NCI-H187 treated with DMSO at 0.1 percent for 48 hours (cell line): Measurements from ENCODE around the gene SELENOW.
A peak's percentile ranks its signal among the peaks of the same experiment; 100 is the strongest.
"Not testable (repeated sequence)": the region's sequence is repeated elsewhere in the genome, so short reads cannot be mapped to it uniquely, and the experiment has no call there.

Source experiments
- DNase-seq: peaks from one replicate; lab custom pipeline; 2025; lab: John Stamatoyannopoulos, UW

The SELENOW gene

DNA sequence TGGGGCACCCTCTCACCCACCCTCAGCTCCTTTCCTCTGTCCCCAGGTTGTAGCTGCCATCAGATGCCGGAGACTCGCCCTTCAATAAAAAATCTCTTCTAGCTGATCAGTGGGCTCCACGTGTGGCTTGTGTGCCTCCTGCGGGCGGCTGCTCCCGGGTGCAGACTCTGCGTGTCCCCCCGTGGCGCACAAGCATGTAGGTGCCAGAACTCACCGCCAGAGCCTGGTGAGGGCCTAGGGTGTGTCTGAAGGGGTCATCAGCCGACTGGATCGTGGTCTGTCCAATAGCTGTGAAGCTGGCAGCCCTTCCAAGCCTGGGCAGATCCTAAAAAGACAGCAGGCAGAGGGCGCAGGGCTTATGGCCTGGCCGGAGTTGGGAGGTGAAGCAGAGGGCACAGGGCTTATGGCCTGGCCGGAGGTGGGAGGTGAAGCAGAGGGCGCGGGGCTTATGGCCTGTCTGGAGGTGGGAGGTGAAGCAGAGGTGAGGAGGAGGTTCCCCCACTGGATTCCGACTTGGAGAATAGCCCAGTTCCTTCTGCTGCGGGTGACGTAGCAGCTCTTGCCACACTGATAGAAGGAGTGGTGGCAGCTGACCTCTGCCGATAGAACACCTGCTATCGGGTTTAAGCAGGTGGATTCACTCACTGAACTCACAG lies 21.4 kb upstream of the SELENOW start:
- no peak for DNase-seq

DNA sequence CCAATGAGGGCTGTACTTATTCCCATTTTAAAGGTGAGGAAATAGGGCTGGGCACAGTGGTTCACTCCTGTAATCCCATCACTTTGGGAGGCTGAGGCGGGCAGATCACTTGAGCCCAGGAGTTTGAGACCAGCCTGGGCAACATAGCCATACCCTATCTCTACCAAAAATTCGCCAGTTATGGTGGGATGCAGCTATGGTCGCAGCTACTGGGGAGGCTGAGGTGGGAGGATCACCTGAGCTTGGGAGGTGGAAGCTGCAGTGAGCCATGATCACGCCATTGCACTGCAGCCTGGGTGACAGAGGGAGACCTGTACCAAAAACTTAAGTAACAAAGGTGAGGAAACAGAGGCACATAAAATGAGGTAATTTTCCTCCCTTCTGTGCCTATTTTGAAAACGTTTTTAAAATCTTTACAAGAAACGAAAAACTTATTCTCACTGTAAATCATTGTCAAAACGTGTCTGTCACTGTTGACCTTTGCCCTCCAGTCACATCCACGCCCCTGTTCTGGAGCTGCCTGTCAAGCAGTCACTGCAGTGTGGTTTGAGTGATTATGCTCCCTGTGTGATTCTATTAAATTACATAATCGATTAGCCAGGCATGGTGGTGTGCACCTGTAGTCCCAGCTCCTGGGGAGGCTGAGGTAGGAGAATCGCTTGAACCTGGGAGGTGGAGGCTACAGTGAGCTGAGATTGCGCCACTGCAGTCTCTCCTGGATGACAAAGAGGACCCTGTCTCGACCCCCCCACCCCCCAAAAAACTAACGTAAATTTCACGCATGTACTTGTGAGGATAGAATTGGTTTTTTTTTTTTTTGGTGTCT lies 20.7 kb upstream of the SELENOW start:
- no peak for DNase-seq

DNA sequence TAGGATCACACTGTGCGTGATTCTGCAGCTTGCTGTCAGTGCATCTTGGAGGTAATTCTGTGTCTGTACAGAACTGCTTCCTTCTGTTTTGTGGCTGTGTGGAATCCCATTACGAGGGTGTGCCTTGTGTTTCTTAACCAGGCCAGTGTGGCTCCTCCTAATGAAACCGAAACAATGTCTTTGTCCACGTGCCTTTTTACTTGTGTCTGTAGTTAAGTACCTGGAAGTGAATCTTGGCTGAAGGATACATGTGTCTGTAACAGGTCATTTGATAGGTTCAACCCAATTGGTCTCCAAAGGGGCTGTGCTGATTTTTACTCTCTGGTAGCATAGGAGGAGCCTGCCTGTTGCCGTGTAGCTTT lies 20.1 kb upstream of the SELENOW start:
- DNase-seq: no peak

DNA sequence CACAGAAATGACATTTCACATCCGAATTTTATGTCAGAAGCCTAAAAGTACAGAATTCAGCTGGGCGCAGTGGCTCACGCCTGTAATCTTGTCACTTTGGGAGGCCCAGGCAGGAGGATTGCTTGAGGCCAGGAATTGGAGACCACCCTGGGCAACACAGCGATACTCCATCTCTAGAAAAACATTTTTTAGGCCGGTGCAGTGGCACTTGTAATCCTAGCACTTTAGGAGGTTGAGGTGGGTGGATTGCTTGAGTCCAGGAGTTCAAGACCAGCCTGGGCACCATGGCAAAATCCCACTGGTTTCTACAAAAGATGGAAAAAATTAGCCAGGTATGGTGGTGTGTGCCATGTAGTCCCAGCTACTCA lies 17.9 kb upstream of the SELENOW start:
- no peak for DNase-seq

DNA sequence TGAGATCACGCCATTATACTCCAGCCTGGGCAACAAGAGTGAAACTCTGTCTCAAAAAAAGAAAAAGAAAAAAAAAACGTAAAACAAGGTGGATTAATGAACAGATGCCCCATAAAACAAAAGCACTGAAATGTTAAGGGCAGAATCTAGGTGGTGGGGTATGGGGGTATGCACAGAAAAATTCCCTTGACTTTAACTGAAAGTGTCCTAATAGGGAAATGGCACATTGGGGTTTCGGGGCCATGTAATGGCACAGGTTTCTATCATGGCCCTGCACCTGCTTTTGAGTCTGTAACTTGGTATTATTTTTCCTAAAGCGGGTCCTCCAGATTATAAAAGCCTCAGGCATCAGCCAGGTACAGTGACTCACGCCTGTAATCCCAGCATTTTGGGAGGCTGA lies 16.9 kb upstream of the SELENOW start:
- DNase-seq: no peak

DNA sequence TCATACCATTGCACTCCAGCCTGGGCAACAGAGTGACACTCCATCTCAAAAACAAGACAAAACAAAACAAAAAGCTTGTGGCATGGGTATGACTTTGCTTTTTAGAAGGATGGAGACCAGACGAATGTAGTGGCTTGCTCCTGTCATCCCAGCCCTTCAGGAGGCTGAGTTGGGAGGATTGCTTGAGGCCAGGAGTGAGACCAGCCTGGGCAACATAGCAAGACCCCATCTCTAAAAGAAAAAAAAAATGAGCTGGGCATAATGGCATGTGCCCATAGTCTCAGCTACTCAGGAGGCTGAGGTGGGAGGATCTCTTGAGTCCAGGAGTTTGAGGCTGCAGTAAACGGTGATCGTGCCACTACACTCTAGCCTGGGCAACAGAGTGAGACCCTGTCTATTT lies 16.4 kb upstream of the SELENOW start:
- DNase-seq: no peak

DNA sequence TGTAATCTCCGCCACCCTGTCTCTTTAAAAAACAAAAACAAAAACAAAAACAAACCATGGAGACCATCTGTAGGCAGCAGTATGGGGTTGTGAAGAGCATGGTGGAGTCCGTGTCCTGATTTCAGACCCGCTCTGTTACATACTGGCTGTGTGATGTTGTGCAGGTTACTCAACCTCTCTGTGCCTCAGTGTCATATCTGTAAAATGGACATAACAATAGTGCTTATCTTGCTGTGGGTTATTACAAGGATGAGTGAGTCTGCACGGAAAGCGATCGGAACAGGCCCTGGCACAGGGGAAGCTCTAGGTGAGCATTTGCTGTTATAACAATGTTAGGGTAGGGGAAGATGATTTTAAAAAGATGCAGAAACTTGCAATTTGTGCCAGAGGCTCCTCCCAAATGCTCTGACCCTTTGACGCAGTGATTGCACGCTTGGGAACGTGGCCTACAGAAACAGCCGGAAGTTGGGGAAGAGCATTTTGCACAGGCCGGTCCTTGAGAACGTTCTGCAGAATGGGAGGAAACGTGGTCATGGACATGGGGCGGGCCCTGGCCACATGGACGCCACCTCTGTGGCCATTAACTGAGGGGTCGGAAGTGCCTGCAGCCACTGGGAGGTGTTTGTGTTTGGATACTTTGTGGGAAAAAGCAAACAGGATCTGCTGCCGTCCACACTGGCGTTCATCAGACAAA lies 15.7 kb upstream of the SELENOW start:
- no peak for DNase-seq

DNA sequence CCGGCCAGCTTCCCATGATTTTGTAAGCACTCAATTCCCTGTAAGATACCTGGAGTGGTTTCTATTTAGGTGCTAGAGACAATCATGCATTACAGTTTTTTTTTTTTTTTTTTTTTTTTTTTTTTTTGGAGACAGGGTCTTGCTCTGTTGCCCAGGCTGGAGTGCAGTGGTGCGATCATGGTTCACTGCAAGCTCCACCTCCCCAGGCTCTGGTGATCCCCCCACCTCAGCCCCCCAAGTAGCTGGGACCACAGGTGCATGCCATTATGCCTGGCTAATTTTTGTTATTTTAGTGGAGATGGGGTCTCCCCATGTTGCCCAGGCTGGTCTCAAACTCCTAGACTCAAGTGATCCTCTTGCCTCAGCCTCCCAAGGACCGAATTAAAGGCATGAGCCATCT lies 13.8 kb upstream of the SELENOW start:
- not testable (repeated sequence) for DNase-seq

DNA sequence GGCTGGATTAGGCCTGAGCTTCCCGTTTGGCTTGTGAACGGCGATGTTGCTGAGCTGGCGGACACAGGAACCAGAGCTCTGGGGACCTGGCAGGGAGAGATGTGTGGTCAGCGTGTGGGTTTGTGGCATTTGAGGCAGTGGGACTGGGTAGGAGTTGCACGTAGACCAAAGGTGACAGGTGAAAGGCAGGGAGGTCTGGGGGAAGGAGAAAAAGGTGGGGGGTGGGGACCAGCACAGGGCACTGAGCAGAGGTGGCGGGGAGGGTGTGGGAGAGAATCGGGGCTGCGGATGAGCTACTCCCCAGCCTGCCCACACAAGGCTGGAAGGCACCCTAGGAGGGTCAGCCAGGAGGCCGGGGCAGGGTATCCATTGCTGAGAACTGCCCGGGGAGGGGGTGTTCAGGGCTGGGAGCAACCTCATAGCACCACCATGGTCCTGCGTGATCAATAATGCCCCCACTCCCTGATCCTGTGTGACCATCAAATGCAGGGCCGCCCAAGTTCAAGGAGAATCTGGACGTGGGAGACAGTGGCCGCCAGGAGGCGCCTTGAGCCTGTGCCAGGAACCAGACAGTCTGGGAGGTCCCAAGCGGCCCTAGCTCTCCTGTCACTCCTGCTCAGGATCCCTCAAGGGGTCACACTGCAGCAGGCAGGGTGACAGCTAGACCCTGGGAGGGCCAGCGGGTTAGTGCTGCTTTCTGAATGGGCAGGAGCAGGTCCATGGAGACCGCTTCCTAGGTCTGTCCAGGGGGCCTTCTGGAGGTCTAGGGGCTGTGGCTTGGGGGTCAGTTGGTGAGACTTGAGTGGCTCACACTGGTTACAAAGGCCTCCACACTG lies 12.8 kb upstream of the SELENOW start:
- DNase-seq: no peak

DNA sequence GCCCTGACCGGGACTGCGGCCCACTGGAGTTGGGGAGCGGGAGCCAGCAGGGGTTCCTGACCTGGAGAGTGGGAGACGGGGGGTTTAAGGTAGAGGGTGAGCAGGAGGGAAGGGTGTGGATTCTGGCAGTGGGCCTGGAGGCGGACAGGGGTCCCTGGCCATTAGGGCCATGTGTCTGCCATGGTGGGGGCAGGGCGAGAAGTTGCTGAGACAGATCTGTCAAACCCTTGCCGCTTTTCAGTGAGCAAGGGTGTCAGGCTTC lies 12.2 kb upstream of the SELENOW start:
- no peak for DNase-seq

DNA sequence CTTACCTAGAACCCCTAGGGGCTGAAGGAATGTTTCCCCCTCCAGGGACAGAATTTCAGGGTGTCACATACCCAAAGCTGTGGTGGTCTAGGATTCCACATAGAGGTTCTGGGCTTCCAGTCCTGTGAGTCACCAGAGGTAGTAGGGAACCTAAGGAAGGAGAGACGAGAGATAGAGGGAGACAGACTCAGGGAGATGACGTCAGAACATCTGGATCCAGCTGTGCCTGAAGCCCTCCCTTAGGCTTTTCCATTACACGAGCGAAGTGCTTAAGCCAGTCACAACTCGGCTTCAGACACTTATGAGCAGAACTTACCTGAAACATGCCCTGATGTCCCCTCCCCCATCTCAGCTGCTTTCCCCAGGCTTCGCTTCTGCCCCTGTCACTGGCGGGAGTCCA lies 11.8 kb upstream of the SELENOW start:
- no peak for DNase-seq

DNA sequence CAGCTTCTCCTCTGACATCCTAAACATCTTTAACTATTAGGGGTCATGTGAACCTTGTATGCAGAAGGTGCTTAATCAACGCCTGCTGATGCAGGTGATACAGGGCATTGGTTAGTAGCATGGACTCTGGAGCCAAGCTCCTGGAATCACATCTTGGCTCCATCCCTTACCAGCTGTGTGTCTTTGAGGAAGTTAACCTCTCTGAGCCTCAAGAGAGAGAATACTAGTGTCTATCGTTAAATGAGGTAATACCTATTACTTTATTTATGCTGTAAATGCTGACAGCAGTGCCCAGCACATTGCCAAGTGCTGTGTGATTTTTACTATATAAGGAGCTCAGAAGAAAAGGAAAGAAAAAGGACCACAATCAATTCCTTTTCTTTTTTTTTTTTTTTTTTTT lies 11.2 kb upstream of the SELENOW start:
- DNase-seq: no peak

DNA sequence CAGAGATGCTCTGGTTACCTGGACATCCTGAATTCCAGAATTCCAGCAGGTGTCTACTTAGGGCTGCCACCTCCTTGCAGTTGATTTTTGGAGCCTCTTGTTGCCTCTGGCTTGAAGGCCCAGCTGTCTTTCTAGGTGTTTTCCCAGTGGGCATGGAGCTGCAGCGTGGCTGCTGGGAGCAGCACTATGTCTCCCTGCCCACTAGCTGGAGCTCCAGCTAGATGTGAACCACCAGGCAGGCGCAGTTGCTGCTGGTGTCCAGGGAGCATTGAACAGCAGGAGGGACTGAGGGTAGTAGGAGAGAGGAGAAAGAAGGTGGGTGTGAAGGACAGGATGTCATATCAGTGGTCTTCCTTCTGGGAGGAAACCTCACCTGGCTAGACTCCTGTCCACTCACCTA lies 9.9 kb upstream of the SELENOW start:
- DNase-seq: no peak

DNA sequence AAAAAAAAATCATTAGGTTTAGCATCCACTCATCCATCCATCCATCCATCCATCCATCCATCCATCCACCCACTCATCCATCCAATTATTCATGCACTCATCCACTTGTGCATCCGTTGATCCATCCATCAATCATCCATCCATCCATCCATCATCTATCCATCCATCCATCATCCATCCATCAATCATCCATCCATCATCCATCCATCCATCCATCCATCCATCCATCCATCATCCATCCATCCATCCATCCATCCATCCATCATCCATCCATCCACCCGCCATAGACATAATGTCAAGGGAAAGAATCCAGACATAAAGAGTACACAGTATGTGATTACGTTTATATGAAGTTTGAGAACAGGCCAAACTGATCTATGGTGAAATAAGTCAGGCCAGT lies 9.0 kb upstream of the SELENOW start:
- DNase-seq: no peak

DNA sequence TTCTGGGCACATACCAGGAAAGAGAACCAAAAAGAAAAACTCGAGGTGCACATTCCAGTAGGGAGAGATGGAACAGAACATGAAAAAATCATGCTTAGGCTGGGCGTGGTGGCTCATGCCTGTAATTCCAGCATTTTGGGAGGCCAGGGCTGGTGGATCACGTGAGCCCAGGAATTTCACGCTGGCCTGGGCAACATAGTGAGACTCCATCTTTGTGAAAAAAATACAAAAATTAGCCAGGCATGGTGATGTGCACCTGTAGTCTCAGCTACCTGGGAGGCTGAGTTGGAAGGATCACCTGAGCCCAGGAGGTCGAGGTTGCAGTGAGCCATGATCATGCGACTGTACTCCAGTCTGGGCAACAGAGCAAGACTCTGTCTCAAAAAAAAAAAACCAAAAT lies 7.2 kb upstream of the SELENOW start:
- not testable (repeated sequence) for DNase-seq

DNA sequence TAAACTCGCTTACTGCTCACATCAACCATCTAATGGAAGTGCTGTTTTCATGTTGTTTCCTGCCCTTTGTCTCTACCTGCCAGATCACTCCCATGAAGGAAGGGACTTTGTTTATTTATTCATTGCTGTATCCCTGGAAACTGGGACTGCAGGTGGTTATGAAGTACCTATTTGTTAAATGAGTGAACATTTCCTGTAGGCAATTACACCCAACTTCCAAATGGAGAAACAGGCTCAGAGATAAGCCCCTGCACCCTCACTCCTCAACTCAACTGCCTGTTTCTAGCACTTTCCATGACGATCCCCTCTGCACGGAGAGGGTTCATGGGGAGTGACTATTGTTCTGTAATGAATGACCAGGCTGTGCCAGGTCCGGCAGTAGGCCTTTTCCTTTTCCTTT lies 1.9 kb upstream of the SELENOW start:
- peak; percentile 42 for DNase-seq

DNA sequence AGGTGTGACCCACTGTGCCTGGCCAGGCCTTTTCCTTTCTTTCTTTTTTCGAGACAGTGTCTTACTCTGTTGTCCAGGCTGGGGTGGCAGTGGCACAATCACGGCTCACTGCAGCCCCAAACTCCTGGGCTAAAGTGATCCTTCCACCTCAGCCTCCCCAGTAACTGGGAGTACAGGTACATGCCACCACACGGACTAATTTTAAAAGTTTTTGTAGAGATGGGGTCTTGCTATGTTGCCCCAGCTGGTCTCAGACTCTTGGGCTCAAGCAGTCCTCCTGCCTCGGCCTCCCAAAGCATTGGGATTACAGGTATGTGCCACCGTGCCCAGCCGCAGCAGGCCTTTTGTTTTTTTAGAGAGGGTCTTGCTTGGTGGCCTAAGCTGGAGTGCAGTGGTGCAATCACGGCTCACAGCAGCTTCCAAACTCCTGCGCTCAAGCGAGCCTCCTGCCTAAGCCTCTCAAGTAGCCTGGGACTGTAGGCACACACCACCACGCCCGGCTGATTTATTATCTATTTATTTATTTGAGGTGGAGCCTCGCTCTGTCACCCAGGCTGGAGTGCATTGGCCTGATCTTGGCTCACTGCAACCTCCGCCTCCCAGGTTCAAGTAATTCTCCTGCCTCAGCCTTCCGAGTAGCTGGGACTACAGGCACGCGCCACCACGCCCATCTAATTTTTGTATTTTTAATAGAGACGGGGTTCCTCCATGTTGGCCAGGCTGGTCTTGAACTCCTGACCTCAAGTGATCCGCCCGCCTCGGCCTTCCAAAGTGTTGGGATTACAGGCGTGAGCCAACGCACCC lies 1.1 kb upstream of the SELENOW start:
- DNase-seq: not testable (repeated sequence)

DNA sequence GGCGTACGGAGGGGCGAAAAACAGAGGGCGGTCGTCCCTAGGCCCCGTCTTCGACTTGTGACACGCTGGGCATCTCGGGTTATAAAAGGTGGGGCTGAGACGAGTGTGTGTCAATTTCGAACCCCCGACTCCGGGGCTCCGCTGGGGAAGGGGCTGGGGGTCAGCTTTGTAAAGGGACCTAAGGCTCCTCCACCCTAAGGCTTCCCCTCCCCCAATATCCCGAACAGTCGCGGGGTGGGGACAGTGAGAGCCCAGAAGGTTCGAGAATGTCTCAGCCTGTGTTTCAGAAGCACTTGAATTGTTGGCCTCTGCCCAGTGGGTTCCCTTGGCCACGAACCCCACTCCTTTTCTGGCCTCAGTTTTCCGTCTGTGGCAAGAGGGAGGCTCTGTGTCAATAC lies 450 bp downstream of the SELENOW start:
- no peak for DNase-seq

DNA sequence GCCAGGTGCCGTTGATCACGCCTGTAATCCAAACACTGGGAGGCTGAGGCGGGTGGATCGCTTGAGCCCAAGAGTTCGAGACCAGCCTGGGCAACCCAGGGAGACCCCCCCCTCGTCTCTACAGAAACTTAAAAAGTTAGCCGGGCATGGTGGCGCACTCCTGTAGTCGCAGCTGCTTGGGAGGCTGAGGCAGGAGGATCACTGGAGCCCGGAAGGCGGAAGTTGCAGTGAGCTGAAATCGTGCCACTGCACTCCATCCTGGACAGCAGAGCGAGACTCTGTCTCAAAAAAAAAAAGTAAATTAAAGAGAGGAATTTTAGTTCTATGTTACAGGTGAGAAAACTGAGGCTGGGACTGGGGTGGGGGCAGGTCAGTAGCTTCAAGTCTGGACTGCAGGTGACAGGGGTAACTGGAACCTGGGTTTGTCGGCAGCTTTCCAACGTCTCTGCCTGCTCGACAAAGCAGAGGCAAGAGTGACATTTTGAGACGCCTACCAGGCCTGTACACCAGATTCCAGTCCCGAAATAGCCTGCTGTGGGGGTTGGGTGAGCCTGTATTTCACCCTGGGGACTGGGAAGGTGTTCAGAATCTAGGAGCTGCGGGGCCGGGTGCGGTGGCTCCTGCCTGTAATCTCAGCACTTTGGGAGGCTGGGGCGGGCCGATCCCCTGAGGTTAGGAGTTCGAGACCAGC lies 1.2 kb downstream of the SELENOW start:
- no peak for DNase-seq

DNA sequence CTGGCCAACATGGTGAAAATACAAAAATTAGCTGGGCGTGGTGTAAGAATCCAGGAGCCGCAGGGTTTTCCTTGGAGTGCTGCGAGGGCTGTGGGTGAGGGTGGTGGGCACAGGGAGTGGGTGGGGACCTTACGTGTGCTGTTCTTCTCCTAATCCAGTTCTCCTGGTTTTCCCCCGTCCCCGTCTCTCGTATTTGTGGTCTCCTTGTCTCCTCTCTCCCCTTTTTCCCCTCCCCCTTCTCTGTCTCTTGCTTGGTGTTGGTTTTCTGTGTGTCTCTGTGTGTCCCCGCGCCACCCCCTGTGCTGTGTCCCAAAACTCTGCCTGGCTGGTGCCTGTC lies 1.7 kb downstream of the SELENOW start:
- no peak for DNase-seq

DNA sequence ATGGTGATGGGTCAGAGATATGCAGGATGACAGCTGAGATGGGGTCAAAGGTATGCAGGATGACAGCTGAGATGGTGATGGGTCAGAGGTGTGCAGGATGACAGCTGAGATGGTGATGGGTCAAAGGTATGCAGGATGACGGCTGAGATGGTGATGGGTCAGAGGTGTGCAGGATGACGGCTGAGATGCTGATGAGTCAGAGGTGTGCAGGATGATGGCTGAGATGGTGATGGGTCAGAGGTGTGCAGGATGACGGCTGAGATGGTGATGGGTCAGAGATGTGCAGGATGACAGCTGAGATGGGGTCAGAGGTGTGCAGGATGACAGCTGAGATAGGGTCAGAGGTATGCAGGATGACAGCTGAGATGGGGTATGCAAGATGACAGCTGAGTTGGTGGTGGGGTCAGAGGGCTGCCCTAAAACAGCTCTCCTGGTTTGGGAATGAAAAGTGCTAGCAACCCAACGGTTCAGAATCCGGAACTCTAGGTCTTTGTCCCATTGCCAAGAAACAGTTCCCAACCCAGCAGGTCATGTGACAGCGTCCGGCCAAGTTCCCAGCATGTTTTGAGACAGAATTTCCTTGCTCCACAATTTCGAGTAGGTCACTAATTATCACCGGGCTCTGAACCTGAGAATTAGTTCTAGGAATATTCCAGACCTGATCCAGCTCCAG lies 3.2 kb downstream of the SELENOW start:
- no peak for DNase-seq
